Neuronal stem cell (in vitro differentiated cells): ENCODE measurements around the gene ARHGEF7.

Source experiments
- DNase-seq: peaks from one replicate; pipeline ENCODE4 v3.0.0-alpha.2; 2013; ENCODE audit warnings: low spot score
- H2AFZ ChIP-seq: one replicate; pipeline ENCODE4 v1.6.1; 2013; ENCODE audit warnings: mild to moderate bottlenecking, low read length, inconsistent platforms
- H2AK5ac ChIP-seq: 2 replicates; pipeline ENCODE4 v1.6.1; 2013; ENCODE audit warnings: low read depth, mild to moderate bottlenecking, inconsistent platforms, low read length, moderate library complexity, mixed read lengths
- H2BK120ac ChIP-seq: 2 replicates; pipeline ENCODE4 v1.6.1; 2013; ENCODE audit warnings: low read depth, mild to moderate bottlenecking, inconsistent platforms, low read length, moderate library complexity, mixed read lengths
- H2BK12ac ChIP-seq: one replicate; pipeline ENCODE4 v1.6.1; 2013; ENCODE audit warnings: low read length, inconsistent platforms
- H2BK15ac ChIP-seq: 2 replicates; pipeline ENCODE4 v1.6.1; 2013; ENCODE audit warnings: mild to moderate bottlenecking, low read length, inconsistent platforms, mixed read lengths
- H2BK5ac ChIP-seq: one replicate; pipeline ENCODE4 v1.6.1; 2013; ENCODE audit warnings: inconsistent platforms, mild to moderate bottlenecking, low read length, moderate library complexity
- H3K14ac ChIP-seq: one replicate; pipeline ENCODE4 v1.6.1; 2013; ENCODE audit warnings: low read length, inconsistent platforms
- H3K18ac ChIP-seq: 2 replicates; pipeline ENCODE4 v1.6.1; 2013; ENCODE audit warnings: low read length, inconsistent platforms
- H3K23ac ChIP-seq: 2 replicates; pipeline ENCODE4 v1.6.1; 2013; ENCODE audit warnings: low read depth, mild to moderate bottlenecking, mixed read lengths, low read length, inconsistent platforms; ENCODE audit not compliant: poor library complexity
- H3K27ac ChIP-seq: replicated peaks from 3 replicates; pipeline ENCODE4 v1.5.1; 2013; ENCODE audit warnings: low read length, inconsistent platforms
- H3K27me3 ChIP-seq, 3 experiments: 2 replicates each; pipeline ENCODE4 v1.6.1; 2013; ENCODE audit warnings: low read length in 3 of 3, mild to moderate bottlenecking in 2 of 3, inconsistent platforms in 1 of 3, low read depth in 1 of 3, mixed read lengths in 1 of 3, moderate library complexity in 1 of 3; ENCODE audit not compliant: control insufficient read depth in 3 of 3, insufficient read depth in 3 of 3
- H3K36me3 ChIP-seq, 2 donors: replicated peaks in 1 of 2; 2 replicates each; pipeline ENCODE4 v1.6.1; 2013; ENCODE audit warnings: low read length in 2 of 2; ENCODE audit not compliant: control insufficient read depth in 2 of 2, insufficient read depth in 2 of 2
- H3K4ac ChIP-seq: 2 replicates; pipeline ENCODE4 v1.6.1; 2013; ENCODE audit warnings: inconsistent platforms, mild to moderate bottlenecking, low read length, moderate library complexity
- H3K4me1 ChIP-seq, 2 donors: 1 replicate in 1 of 2; 2 replicates in 1 of 2; pipeline ENCODE4 v1.6.1; 2013; ENCODE audit warnings: low read length in 2 of 2, low read depth in 1 of 2; ENCODE audit not compliant: control insufficient read depth in 2 of 2, insufficient read depth in 1 of 2
- H3K4me2 ChIP-seq: one replicate; pipeline ENCODE4 v1.6.1; 2013; ENCODE audit warnings: mild to moderate bottlenecking, low read length, inconsistent platforms; ENCODE audit not compliant: insufficient read depth, poor library complexity, severe bottlenecking
- H3K4me3 ChIP-seq, 2 donors: 2 replicates each; pipeline ENCODE4 v1.5.1; 2013; ENCODE audit warnings: low read length in 2 of 2, mild to moderate bottlenecking in 2 of 2, inconsistent platforms in 1 of 2, moderate library complexity in 1 of 2
- H3K79me1 ChIP-seq: one replicate; pipeline ENCODE4 v1.6.1; 2013; ENCODE audit warnings: low read depth, mild to moderate bottlenecking, inconsistent platforms, low read length, moderate library complexity
- H3K9ac ChIP-seq: one replicate; pipeline ENCODE4 v1.6.1; 2013; ENCODE audit warnings: mild to moderate bottlenecking, low read depth, low read length, inconsistent platforms; ENCODE audit not compliant: poor library complexity
- H3K9me3 ChIP-seq, 2 donors: replicated peaks in 1 of 2; 2 replicates each; pipeline versions ENCODE3 to v1.6.1; 2013; ENCODE audit warnings: low read length in 2 of 2, mild to moderate bottlenecking in 2 of 2, inconsistent platforms in 1 of 2, low read depth in 1 of 2, mixed read lengths in 1 of 2, moderate library complexity in 1 of 2; ENCODE audit not compliant: control insufficient read depth in 2 of 2, insufficient read depth in 1 of 2
- H4K8ac ChIP-seq: one replicate; pipeline ENCODE4 v1.6.1; 2013; ENCODE audit warnings: low read depth, mild to moderate bottlenecking, inconsistent platforms, low read length, moderate library complexity
- H4K91ac ChIP-seq: one replicate; pipeline ENCODE4 v1.6.1; 2013; ENCODE audit warnings: low read length, low read depth, mild to moderate bottlenecking, inconsistent platforms; ENCODE audit not compliant: poor library complexity
- WGBS, 2 donors: extraction: QIAGEN DNeasy Blood & Tissue Kit; methylation state at CpG; one replicate each; pipeline ENCODE4 v1.1.7; 2013; ENCODE audit warnings: missing lambda C conversion rate in 2 of 2, mixed read lengths in 1 of 2; ENCODE audit not compliant: insufficient read length in 2 of 2, insufficient replicate concordance in 1 of 2; ENCODE audit errors: extremely low coverage in 2 of 2; 5-methylcytosine and 5-hydroxymethylcytosine counted together

Gene ARHGEF7

GRCh38 chr13:111345682-111346081, 230.6 kb downstream of the ARHGEF7 start:
- Histone ChIP-seq H2AK5ac (peak overlapping the region; percentile 9), H2BK5ac (no peak overlapping the region), H3K18ac (peak overlapping the region; percentile 21), H3K79me1 (no peaks in the 10 kb centered on the region), H2BK15ac (peak overlapping the region; percentile 9), H2BK12ac (no peak overlapping the region), H3K9ac (no peak overlapping the region), H3K4me2 (no peak overlapping the region), H3K23ac (no peak overlapping the region), H3K27ac (no peak overlapping the region), H3K27me3 (no peaks in the 10 kb centered on the region), H4K91ac (no peak overlapping the region), H3K36me3 (no peaks in the 10 kb centered on the region), H3K4me3 (no peak overlapping the region), H2BK120ac (no peak overlapping the region), H2AFZ (no peak overlapping the region), H3K9me3 (no peaks in the 10 kb centered on the region), H3K14ac (no peak overlapping the region), H3K4ac (no peak overlapping the region), H4K8ac (no peak overlapping the region), H3K4me1 (peaks cover 0 to 5% of the 10 kb centered on the region in 2 donors)
- WGBS, 2 donors: no CpG with 5 or more reads among the region's 11 CpGs
- DNase-seq: no peak

GRCh38 chr13:111346101-111346680, 231.1 kb downstream of the ARHGEF7 start:
- Histone ChIP-seq H3K4me3 (no peak overlapping the region), H3K4me2 (no peak overlapping the region), H3K36me3 (no peaks in the 10 kb centered on the region), H4K8ac (no peak overlapping the region), H3K23ac (no peak overlapping the region), H3K27me3 (no peaks in the 10 kb centered on the region), H3K79me1 (no peaks in the 10 kb centered on the region), H3K4me1 (peaks cover 0 to 5% of the 10 kb centered on the region in 2 donors), H3K9me3 (no peaks in the 10 kb centered on the region), H2AFZ (no peak overlapping the region), H3K14ac (no peak overlapping the region), H3K27ac (no peak overlapping the region), H2BK12ac (no peak overlapping the region), H3K4ac (no peak overlapping the region), H3K18ac (no peak overlapping the region), H2BK120ac (no peak overlapping the region), H3K9ac (no peak overlapping the region), H2BK5ac (no peak overlapping the region), H2BK15ac (peak overlapping the region; percentile 9), H2AK5ac (peak overlapping the region; percentile 9), H4K91ac (no peak overlapping the region)
- no peak for DNase-seq
- no CpG with 5 or more reads among the region's 20 CpGs for WGBS, 2 donors

DNA sequence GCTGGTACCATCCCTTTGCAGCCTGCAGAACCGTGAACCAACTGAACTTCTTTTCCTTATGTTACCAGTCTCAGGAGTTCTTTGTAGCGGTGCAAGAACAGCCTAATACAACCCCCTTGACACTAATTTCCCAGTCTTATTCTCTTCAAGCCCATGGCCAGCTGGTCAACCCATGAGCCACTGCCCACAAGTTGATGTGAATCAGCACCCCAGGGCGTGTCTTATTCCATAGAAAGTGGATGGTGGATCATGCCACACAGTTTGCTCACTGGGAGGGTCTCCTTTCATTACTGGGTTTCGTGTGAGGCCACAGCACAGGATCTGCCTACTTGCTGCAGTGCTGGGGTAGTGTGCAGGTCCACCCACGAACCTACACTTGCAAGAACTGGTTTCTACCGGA, 232.3 kb downstream of the ARHGEF7 start:
- Histone ChIP-seq H3K9me3 (no peaks in the 10 kb centered on the region), H3K4ac (no peak overlapping the region), H2BK12ac (no peak overlapping the region), H2AK5ac (no peak overlapping the region), H3K18ac (no peak overlapping the region), H3K9ac (no peak overlapping the region), H3K27ac (no peak overlapping the region), H3K4me1 (peaks cover 0 to 5% of the 10 kb centered on the region in 2 donors), H2AFZ (no peak overlapping the region), H3K14ac (no peak overlapping the region), H3K4me3 (no peak overlapping the region), H2BK120ac (no peak overlapping the region), H4K91ac (no peak overlapping the region), H3K36me3 (no peaks in the 10 kb centered on the region), H3K23ac (no peak overlapping the region), H3K79me1 (no peaks in the 10 kb centered on the region), H3K27me3 (no peaks in the 10 kb centered on the region), H2BK15ac (no peak overlapping the region), H3K4me2 (no peak overlapping the region), H4K8ac (no peak overlapping the region), H2BK5ac (no peak overlapping the region)
- no peak for DNase-seq
- WGBS, 2 donors: no CpG with 5 or more reads among the region's 6 CpGs

GRCh38 chr13:111353508-111353907, 238.4 kb downstream of the ARHGEF7 start:
- H3K9ac ChIP-seq: no peak overlapping the region
- H3K27me3 ChIP-seq: peaks cover 0 to 12% (median 0%) of the 10 kb centered on the region in 3 experiments
- no peak overlapping the region for H2BK15ac ChIP-seq
- H4K8ac ChIP-seq: no peak overlapping the region
- peaks cover 0 to 2% of the 10 kb centered on the region in 2 donors for H3K9me3 ChIP-seq
- H3K79me1 ChIP-seq: no peaks in the 10 kb centered on the region
- no peak overlapping the region for H2AK5ac ChIP-seq
- H3K27ac ChIP-seq: no peak overlapping the region
- H2BK5ac ChIP-seq: no peak overlapping the region
- H2BK120ac ChIP-seq: no peak overlapping the region
- no peak overlapping the region for H3K4me2 ChIP-seq
- H3K36me3 ChIP-seq: peaks cover 0 to 2% of the 10 kb centered on the region in 2 donors
- H3K4me3 ChIP-seq: no peak overlapping the region
- H3K23ac ChIP-seq: no peak overlapping the region
- no peak overlapping the region for H4K91ac ChIP-seq
- H3K4ac ChIP-seq: no peak overlapping the region
- H2BK12ac ChIP-seq: no peak overlapping the region
- H3K4me1 ChIP-seq: peaks cover 0 to 3% of the 10 kb centered on the region in 2 donors
- DNase-seq: no peak
- no peak overlapping the region for H3K18ac ChIP-seq
- WGBS, 2 donors: no CpG with 5 or more reads among the region's 2 CpGs
- no peak overlapping the region for H3K14ac ChIP-seq
- no peak overlapping the region for H2AFZ ChIP-seq
